K562 (cell line): Measurements from ENCODE around the gene CKLF. TPM values are rescaled to one million over a fixed set of nuclear protein-coding genes. Genes with fewer than 3 reads are reported as not detected.

Experiments used
- BACH1 ChIP-seq: fragments of 200-800 bp; sonication (Bioruptor generic); IDR thresholded peaks from 2 replicates; pipeline ENCODE4 v1.6.1; 2016; ENCODE audit warnings: missing genetic modification characterization, missing compliant biosample characterization
- BCOR ChIP-seq: fragments of 450-650 bp; IDR thresholded peaks from 2 replicates; pipeline ENCODE4 v1.6.1; 2016
- DPF2 ChIP-seq: fragments of 450-650 bp; IDR thresholded peaks from 2 replicates; pipeline ENCODE4 v1.6.1; 2016
- E2F1 ChIP-seq: sonication (generic); formaldehyde crosslinking; IDR thresholded peaks from 2 replicates; pipeline ENCODE4 v1.8.1; 2023; ENCODE audit warnings: mild to moderate bottlenecking, missing genetic modification reagents, moderate library complexity
- HMG20A ChIP-seq: fragments of 450-650 bp; formaldehyde crosslinking; conservative IDR thresholded peaks from 2 replicates; pipeline ENCODE4 v1.4.0; 2020; ENCODE audit warnings: mild to moderate bottlenecking, mixed read lengths
- ILF3 ChIP-seq: fragments of 450-650 bp; IDR thresholded peaks from 2 replicates; pipeline ENCODE4 v1.6.1; 2018; ENCODE audit warnings: antibody characterized with exemption, mild to moderate bottlenecking, moderate library complexity, borderline replicate concordance
- MCM7 ChIP-seq, 2 experiments: fragments of 450-650 bp; IDR thresholded peaks; 2 replicates each; pipeline ENCODE4 v1.6.1; 2016 to 2018
- MEF2A ChIP-seq: IDR thresholded peaks from 2 replicates; pipeline ENCODE4 v1.6.1; 2011; ENCODE audit warnings: low read depth, mild to moderate bottlenecking, low read length, moderate library complexity; ENCODE audit not compliant: control insufficient read depth
- PRDM10 ChIP-seq: fragments of 450-650 bp; IDR thresholded peaks from 2 replicates; pipeline ENCODE4 v1.6.1; 2018; ENCODE audit not compliant: partially characterized antibody
- RBM25 ChIP-seq: fragments of 200-400 bp; formaldehyde crosslinking; IDR thresholded peaks from 2 replicates; pipeline ENCODE4 v1.6.1; 2018; ENCODE audit warnings: low read length, low read depth, moderate library complexity; ENCODE audit not compliant: severe bottlenecking
- SNIP1 ChIP-seq: fragments of 450-650 bp; IDR thresholded peaks from 2 replicates; pipeline ENCODE4 v1.7.1; 2017; ENCODE audit warnings: low read depth, mild to moderate bottlenecking
- TAL1 ChIP-seq: fragments of 450-650 bp; IDR thresholded peaks from 2 replicates; pipeline ENCODE4 v1.6.1; 2016; ENCODE audit warnings: mild to moderate bottlenecking
- U2AF2 ChIP-seq: fragments of 200-400 bp; formaldehyde crosslinking; optimal IDR thresholded peaks from 2 replicates; pipeline ENCODE3; 2017; ENCODE audit warnings: low read depth, mild to moderate bottlenecking, low read length
- ZBTB1 ChIP-seq: sonication (generic); formaldehyde crosslinking; IDR thresholded peaks from 2 replicates; pipeline ENCODE4 v1.8.1; 2023; ENCODE audit warnings: missing genetic modification reagents, low read depth, mild to moderate bottlenecking, borderline replicate concordance
- ZNF175 ChIP-seq: fragments of 200-800 bp; sonication (Bioruptor generic); IDR thresholded peaks from 2 replicates; pipeline ENCODE4 v1.6.1; 2016; ENCODE audit warnings: low read depth, mild to moderate bottlenecking, missing genetic modification characterization, missing compliant biosample characterization
- ZNF324 ChIP-seq: fragments of 250-450 bp; sonication (Bioruptor Pico); IDR thresholded peaks from 2 replicates; pipeline ENCODE4 v1.4.0; 2020; ENCODE audit warnings: mild to moderate bottlenecking
- ZNF408 ChIP-seq: fragments of 250-450 bp; sonication (Bioruptor Pico); IDR thresholded peaks from 2 replicates; pipeline ENCODE4 v1.4.0; 2020; ENCODE audit warnings: low read depth, mild to moderate bottlenecking, moderate library complexity
- ZZZ3 ChIP-seq: fragments of 450-650 bp; IDR thresholded peaks from 2 replicates; pipeline ENCODE4 v1.6.1; 2016; ENCODE audit warnings: antibody characterized with exemption, mild to moderate bottlenecking, moderate library complexity
- polyA plus RNA-seq, 8 experiments: library from polyadenylated mRNA; depleted of rRNA in 4 of 8; stranded (reverse) in 5 of 8; unstranded in 3 of 8; fragments of >200 nt; fragmentation: Nextera tagmentation in 2 of 8; fragmentation: Illumina TruSeq in 1 of 8; extraction: Ambion mirVana in 2 of 8; extraction: Trizol in 1 of 8; gene quantifications; 2 replicates each; pipeline versions ENCODE4 v1.2.1 to v1.2.3, GENCODE V29; 2011 to 2014; ENCODE audit warnings: inconsistent platforms in 1 of 8, missing spikeins in 1 of 8
- total RNA-seq, 7 experiments: library from RNA; depleted of rRNA in 6 of 7; stranded (reverse); fragments of >200 nt in 6 of 7; fragmentation: Illumina TruSeq in 2 of 7; extraction: Trizol in 2 of 7; gene quantifications; 2 replicates each; pipeline versions ENCODE4 v1.2.1 to v1.2.3, GENCODE V29; 2011 to 2021; ENCODE audit warnings: low replicate concordance in 1 of 7

The CKLF gene
- total and polyA plus RNA-seq, 9 of the 15 experiments (the other 6 are each of a cell fraction or from before 2014, with no cell fraction given): 84.8 to 322 (median 118) TPM

GRCh38 chr16:66515596-66516508 lies 36.5 kb upstream of the CKLF start (continued):
- TF ChIP-seq PRDM10 (no peak), BCOR (peak; percentile 39; the same call in 1 of the 2 replicates), HMG20A (no peak), ZNF408 (CRISPR knock-in tag) (no peak), ZNF324 (no peak), ZBTB1 (CRISPR knock-in tag) (no peak), DPF2 (no peak), TAL1 (no peak), U2AF2 (no peak), BACH1 (tag) (no peak), ILF3 (no peak), MEF2A (no peak), RBM25 (peak; percentile 80), E2F1 (CRISPR knock-in tag) (no peak), SNIP1 (no peak), MCM7 (IDR thresholded peaks at IDR 0.05) (no peak), ZNF175 (no peak), ZZZ3 (no peak)
